Esophagus muscularis mucosa (tissue), 4 donors: ENCODE results near the gene BCAS4.
"Not testable (repeated sequence)": the region's sequence is repeated elsewhere in the genome, so short reads cannot be mapped to it uniquely, and the experiment has no call there.

Experiments
- CTCF ChIP-seq, 3 experiments: fragments of 200-600 bp in 2 of 3; fragments of 450-650 bp in 1 of 3; sonication (generic) in 2 of 3; IDR thresholded peaks; one replicate each; pipeline ENCODE4 v1.5.1; 2017 to 2019; ENCODE audit warnings: antibody characterized with exemption in 3 of 3, mild to moderate bottlenecking in 2 of 3, moderate library complexity in 1 of 3
- EP300 ChIP-seq: sonication (generic); formaldehyde crosslinking; IDR thresholded peaks from one replicate; pipeline ENCODE4 v1.6.1; 2017; ENCODE audit warnings: antibody characterized with exemption
- POLR2A ChIP-seq: fragments of 450-650 bp; IDR thresholded peaks from one replicate; pipeline ENCODE4 v1.6.1; 2017; ENCODE audit warnings: antibody characterized with exemption, moderate library complexity, mild to moderate bottlenecking, low read depth
- POLR2AphosphoS5 ChIP-seq, 2 donors: sonication (generic); formaldehyde crosslinking; IDR thresholded peaks; one replicate each; pipeline ENCODE4 v1.6.1; 2017; ENCODE audit warnings: antibody characterized with exemption in 2 of 2

- TF ChIP-seq CTCF (IDR thresholded peaks at IDR 0.05); POLR2AphosphoS5 (IDR thresholded peaks at IDR 0.05); POLR2A; EP300: not testable (repeated sequence)
Observed at GRCh38 chr20:50766955-50767809, 27.7 kb upstream of the BCAS4 start.
